SK-N-SH (cell line): ENCODE data around the gene POU2F1.

Experiments used
- RFX5 ChIP-seq: IDR thresholded peaks from 2 replicates; pipeline ENCODE4 v1.6.1; 2012; ENCODE audit warnings: mild to moderate bottlenecking, improper control_type of control experiment, low read length
- SMC3 ChIP-seq: IDR thresholded peaks from 2 replicates; pipeline ENCODE4 v1.6.1; 2012; ENCODE audit warnings: low read depth, low read length, improper control_type of control experiment
- TAF1 ChIP-seq: IDR thresholded peaks from 2 replicates; pipeline ENCODE4 v1.6.1; 2012; ENCODE audit warnings: low read depth, mild to moderate bottlenecking, low read length, moderate library complexity, borderline replicate concordance
- TF ChIP-seq, protein P1 (sequence below): fragments of 200-600 bp; sonication (generic); IDR thresholded peaks from 2 replicates; pipeline ENCODE4 v1.6.1; 2017; ENCODE audit warnings: antibody characterized with exemption, mild to moderate bottlenecking, moderate library complexity
- TF ChIP-seq, protein P2 (sequence below): fragments of 150-350 bp; IDR thresholded peaks from 2 replicates; pipeline ENCODE4 v1.6.1; 2017; ENCODE audit warnings: antibody characterized with exemption, low read length, low read depth, borderline replicate concordance

DNA sequence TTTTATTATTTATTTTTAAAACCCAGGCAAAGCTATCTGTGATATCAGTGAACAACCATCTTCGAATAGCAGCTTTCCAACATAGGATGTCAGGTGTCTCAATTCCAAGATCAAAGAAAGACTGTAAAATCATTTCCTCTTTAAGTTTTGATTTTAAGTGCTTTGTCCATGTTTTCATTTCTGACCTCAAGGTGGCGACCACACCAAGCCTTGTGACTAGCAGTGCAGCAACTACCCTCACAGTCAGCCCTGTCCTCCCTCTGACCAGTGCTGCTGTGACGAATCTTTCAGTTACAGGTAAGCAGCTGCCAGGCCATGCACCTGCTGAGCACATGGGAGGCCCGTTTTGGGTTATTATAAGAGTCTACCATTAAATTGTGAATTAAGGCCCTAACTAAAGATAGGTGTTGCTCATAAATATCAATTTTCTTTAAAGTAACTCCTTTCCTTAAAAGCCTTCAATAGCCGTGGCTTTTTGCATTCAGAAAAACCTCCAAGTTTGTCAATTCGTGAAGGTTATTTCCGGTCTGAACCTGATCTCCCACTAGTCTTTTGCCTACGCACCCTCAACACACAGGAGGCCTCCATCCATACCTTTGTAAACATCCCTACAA lies 180.7 kb downstream of the POU2F1 start:
- TF ChIP-seq TAF1 (no peak), RFX5 (no peak), SMC3 (peak; percentile 63)
- TF ChIP-seq, protein P1, sequence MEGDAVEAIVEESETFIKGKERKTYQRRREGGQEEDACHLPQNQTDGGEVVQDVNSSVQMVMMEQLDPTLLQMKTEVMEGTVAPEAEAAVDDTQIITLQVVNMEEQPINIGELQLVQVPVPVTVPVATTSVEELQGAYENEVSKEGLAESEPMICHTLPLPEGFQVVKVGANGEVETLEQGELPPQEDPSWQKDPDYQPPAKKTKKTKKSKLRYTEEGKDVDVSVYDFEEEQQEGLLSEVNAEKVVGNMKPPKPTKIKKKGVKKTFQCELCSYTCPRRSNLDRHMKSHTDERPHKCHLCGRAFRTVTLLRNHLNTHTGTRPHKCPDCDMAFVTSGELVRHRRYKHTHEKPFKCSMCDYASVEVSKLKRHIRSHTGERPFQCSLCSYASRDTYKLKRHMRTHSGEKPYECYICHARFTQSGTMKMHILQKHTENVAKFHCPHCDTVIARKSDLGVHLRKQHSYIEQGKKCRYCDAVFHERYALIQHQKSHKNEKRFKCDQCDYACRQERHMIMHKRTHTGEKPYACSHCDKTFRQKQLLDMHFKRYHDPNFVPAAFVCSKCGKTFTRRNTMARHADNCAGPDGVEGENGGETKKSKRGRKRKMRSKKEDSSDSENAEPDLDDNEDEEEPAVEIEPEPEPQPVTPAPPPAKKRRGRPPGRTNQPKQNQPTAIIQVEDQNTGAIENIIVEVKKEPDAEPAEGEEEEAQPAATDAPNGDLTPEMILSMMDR = peak; percentile 65
- TF ChIP-seq, protein P2, sequence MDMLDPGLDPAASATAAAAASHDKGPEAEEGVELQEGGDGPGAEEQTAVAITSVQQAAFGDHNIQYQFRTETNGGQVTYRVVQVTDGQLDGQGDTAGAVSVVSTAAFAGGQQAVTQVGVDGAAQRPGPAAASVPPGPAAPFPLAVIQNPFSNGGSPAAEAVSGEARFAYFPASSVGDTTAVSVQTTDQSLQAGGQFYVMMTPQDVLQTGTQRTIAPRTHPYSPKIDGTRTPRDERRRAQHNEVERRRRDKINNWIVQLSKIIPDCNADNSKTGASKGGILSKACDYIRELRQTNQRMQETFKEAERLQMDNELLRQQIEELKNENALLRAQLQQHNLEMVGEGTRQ = no peak
